HG03378 (cell line): Measurements from ENCODE around the gene TMEM115.
A peak's percentile ranks its signal among the peaks of the same experiment; 100 is the strongest.

Experiments
- ATAC-seq: cut with Tn5 transposase; IDR thresholded peaks from one replicate; pipeline ENCODE4 v1.9.1; 2021; ENCODE audit warnings: mild to moderate bottlenecking, moderate library complexity; ENCODE audit not compliant: unreplicated experiment

Gene TMEM115

DNA sequence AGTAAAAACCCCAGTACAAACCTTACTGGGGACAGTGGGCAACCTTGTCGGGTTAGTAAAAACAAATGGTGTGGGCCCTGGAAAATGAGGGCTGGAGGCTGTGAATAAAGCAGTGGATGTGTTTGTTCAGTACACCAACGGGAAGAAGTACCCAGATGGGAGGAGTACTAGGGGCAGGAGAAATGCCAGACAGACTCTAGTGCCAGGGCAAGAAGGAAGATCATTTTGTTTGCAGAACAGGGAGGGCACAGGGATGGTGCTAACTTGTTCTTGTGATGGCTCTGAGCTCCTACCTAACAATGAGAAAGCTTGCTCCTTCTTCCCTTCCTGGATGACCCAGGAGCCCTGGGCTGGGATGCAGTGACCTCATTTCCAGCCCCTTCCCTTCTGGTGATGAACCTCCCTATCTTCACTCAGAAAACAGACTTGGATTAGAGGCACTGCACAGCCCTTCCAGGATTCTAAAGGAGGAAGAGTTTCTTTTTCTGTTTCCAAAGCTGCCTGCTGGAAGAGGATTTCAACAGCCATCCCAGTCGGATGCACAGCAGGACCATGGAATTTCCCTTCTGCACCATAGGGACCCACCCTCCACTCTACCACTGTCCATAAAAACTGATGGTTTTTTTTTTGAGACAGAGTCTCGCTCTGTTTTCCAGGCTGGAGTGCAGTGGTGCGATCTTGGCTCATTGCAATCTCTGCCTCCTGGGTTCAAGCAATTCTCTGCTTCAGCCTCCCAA is 24.8 kb downstream of the TMEM115 start:
- no peak for ATAC-seq

DNA sequence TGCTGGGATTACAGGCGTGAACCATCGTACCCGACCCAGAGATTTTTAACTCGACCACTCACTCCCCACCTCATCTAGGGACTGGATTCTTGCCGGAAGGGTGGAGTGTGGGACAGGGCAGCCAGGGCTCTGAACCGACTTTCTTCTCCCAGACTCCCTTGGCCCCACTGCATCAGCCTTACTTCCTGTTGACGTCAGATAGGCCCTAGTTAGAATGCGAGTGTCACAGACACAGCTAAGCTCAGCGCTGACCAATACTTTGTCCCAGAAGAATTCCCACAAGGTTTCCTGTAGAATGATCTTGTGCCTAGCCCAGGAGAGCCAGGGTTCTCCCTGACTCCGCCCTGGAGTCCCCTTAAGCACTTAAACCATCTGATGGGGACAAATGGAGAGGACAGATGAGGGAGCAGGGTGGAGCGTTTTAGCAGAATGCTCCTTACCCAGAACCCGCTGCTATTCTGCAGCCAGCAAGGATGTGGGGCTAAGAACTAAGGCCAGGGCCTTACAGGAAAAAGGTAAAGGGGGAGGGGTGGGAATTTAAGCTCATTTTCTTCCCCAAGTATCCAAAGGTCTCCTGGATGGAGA is 25.5 kb downstream of the TMEM115 start:
- no peak for ATAC-seq

DNA sequence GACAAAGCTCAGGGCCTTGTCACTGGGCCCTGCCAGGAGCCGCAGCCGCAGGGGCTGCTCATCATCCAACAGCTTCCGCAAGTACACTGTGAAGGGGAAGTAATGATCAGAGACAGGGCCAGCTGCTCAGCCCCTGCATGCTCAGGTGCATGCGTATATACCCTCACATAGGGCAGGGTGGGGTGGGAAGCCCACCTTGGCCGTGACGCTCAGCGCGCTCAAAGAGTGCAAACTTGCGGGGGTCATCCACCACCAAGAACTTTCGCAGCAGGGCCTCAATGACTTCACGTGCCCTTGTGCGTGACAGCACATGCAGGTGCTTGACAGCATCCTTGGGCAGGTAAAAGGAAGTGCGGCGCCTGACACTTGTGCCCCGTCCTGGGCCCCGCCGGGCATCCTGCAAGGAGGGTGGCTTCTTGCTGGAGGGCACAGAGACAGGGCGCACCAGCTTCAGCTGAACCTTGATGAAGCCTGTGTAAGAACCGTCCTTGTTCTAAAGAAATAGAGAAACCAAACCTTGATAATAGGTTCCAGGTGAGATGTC is 27.9 kb downstream of the TMEM115 start:
- no peak for ATAC-seq

DNA sequence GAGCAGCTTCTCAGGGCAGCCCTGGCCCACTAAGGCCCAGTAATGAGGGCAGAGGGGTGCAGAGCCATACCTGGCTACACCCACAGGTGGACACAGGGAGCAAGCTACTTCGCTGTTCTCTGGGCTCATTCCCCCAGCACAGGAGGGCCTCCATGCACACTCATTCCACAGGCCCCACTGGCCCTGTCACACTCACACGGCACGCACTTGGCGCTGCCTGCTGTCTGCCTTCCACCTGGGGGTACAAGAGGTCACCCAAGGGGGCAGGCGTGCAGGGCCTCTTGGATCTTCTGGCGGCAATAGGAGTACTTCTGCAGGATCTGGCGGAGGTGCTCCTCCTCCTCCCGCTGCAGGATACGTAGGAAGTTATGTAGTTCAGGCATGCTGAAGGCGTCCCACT is 29.0 kb downstream of the TMEM115 start:
- ATAC-seq: no peak

DNA sequence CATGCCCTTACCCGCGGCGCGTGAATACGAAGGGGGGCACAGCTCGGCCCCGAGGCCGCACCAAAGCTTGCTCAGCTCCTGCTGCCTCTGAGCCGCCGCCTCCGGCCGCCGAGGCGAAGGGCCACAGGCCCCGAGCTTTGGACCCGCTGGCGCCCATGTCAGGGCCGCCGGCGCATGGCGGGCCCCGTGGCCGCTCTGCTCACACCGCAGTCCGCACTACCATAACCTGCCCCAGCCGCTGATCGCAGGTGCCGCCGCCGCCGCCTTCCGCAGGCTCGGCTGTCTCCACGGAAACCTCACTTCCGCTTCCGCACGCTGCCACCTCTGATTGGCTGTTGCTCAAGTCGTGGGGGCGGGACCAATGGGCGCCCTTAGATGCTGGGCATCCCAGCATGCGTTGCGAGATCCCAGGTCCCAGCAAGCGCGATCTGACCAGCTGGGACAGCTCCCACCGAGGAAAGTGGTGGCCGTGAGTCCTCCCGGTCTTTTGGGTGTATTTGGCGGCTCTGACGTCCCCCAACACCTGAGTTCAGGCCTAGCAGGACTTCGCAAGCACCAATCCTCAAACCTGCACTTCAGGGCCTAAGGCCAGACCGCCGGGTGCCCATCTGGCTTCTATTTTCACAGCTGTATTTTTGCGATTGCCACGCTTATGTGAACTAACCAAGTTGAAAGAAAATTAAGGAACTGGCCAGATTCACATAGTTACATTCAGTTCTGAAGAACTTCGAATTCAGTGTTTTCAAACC is 31.2 kb downstream of the TMEM115 start, which contains the start of gene TUSC2:
TUSC2 (minus strand) TSS at position 281 of the 749 bp plus-strand sequence; CDS start at position 157, 124 bp downstream.
- peak; percentile 74 for ATAC-seq

DNA sequence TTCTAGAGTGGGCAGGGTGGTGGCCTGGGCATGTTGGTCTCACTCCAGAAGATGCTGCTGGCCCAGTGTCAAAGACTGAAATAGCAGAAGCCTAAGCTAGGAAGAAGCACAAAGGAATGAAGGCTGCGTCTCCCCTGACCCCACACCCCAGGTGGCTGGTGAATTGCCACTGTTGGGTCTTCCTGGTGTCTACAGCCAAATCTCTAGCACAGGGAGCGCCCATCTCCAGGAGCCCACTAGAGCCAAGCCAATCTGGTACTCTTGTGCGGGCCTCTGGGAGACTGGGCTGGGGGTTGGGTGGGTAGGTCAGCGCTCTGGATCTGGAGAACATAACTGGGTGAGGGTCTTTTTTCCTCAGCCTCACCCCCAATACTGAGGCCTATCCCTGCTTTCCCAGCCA is 32.2 kb downstream of the TMEM115 start:
- ATAC-seq: no peak

DNA sequence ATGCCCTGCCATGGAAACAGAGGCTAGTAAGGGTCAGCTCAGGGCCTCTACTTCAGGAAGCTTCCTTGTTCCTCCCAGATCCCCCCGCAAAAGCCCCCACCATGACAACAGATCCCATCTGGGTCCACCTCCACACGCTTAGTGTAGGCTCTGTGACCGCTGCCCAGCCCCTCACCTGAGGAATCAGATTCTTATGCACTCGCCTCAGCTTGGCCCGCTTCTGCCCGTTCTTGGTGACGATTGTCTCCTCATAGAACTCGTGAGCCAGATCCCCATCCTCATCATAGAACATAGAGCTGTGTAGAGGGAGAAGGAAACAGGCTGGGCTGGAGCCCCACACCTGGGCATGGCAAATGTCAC is 33.2 kb downstream of the TMEM115 start:
- ATAC-seq: no peak

DNA sequence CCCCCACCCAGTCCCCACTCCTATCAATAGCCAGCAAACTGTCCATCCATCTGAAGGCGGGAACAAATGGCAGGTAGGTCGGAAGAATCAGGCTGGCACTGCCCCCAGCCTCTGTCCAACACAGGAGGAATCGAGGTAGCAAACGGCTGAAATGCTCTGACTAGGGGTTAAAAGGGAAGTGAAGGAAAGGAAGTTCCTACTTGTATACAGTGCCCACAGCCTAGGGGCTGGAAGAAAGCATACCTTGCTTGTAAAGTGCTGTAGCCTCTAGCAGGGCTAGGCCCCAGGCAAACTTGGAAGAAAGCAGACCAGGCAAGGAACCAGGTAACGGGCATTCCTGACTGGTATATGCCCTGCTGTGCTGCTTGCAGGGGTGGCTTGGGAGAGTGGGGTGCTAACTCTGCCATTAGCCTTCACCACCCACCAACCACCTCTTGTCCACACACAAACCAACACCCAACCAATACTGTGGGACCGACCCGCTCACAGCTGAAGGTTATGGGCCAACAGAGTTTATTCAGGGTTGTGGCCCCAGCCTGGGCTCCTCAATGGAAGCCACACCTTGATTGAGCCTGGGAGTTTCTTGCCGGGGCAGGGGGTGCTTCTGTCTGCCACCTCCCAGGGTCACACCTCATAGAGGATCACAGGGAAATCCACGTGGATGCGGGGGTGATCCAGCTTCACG is 33.7 kb downstream of the TMEM115 start:
- ATAC-seq: no peak

DNA sequence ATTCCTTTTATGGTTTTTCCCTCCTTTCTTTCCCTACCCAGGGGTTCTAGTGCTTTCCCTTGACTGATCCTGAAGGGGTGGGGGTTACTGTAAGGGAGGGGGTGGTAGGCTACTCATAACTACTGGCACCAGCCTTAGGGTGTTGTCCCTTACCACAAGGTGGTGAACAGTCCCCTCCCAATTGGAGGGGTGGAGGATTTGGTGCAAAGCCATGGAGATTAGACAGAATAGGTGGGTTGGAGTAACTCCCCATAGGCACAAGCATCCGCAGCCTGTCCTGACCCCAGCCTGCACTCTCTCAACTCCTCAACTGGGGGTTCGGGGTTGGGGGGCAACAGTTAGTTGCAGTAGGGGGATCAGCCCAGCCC is 34.2 kb downstream of the TMEM115 start:
- no peak for ATAC-seq

DNA sequence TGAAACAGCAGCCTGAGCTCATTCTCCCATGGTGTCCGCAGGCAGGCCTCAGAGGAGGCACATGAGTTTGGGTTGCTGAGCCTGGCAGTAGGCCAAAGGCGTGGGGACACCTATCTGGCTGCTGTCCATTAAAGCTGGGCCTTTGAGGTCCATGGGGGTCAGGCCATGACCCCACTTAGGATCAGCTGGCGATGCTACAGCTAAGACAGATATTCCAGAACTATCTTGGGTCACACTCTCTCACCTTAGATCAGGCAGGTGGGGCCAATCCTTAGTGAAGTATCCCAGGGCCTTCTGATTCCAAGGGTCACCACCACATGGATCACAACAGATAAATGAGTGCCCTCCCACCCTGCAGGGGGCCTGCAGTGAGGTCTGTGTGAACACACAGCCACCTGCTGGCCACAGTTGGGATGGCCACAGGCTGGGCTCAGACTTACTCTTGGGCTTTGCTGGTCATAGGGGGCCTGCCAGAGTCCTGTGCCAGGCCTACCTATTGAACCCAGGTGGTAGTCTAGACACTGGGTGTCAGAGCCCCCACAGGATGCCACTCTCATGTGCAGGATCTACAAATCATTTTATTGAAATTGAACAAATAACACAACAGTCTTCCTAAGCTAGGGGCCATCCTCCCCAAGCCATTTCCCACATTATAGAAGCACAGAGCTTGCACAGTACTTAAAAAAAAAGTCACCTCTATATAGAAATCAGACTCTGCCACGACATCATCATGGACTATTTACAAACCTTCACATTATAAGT is 34.8 kb downstream of the TMEM115 start:
- no peak for ATAC-seq

DNA sequence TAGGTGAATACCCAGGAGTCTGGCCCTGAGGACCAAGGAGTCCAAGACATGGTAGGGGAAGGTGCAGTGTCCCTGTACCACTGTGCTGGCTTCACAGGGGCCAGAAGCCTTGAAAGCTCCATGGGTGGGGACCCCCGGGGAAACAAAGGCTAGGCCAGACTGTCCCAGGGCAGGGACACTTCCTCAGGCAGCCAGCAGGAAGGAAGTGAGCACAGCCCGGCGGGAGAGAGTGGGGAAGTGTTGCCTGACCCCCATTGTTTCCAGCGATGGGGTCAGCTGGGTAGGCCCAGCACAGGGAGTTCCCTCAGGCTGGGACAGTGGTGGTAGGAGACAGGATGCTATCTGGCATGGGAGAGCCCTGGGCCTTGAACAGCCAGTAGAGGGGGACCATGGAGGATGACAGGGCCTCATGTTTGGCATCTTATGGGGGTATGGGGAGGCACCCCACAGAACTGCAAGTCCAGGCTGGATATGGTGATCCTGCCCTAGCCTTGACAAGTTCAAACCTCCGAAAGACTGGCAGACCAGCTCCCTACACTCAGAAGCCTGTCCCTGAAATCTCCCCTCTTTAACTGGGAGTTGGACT is 35.6 kb downstream of the TMEM115 start:
- no peak for ATAC-seq

DNA sequence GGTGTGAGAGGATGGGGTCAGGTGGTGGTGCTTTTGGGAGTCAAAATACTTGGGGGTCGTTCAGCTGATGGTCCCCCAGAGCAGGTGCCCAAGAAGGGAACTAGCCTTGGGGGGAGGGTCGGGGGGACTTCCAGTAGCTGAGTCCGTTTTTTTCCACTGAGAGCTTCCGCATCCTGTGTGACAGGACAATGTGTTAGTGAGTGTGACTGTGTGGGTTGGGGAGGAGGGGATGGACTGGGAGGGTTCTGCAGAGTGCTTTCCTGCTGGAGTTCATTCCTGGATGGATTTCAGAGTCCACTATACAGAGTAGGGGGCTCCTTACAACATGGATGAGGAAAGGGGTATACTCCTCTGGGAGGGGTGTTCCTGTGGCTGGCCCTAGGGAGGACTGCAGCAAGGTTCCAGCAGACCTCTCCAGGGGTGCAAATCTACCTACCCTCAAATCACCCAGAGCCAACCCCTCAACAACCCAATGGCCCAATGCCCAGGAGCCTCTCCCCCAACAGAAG is 36.2 kb downstream of the TMEM115 start:
- no peak for ATAC-seq

DNA sequence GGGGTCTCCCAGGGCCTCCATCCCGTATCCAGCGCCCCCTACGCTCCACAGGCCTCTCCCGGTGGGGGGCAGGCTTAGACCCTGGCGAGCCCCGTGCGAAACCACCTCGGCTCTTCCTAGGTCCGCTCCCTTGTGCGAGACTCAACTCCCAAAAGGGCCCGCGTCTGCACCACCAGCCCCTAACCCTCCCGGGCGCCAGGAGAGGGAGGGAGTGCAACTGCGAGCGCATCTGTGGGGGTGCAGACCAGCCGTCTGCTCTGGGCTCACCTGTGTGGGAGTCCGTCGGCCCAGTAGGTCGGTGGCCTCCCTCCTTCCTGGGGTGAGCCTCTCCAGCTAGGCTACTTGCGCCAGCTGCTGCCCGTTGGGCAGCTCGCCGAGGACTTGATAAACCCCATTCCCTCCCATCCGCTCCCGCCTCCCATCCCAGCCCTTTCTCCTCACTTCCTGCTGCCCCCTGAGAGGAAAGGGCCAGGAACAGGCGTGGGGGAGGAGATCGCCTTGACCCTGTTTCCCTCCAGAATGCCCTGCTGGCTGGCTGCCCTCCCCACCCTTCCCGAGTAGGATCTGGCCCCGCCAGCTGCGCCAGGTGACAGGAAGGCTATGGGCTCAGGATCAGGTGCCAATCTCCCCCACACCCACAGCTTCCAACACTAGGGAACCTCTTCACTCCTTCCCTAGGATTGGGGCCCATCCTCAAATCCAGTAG is 36.8 kb downstream of the TMEM115 start, which contains the start of gene HYAL2:
HYAL2 (minus strand) TSS at position 360 of the 706 bp plus-strand sequence. CDS start 2,256 bp downstream, outside the sequence.
- ATAC-seq: no peak

DNA sequence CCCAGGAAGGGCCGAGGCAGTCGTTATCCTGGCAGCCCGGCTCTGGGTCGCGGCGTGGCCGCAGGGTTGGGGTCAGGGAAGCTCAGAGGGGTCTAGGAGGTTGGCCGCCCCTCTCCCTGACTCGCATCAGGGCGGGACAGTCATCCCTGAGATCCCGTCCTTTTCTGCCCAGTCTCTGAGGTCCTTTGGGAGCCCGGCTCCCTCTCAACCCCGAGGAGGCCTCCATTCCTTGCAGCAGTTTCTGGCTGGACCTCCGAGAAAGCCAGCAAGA is 37.3 kb downstream of the TMEM115 start:
- no peak for ATAC-seq

DNA sequence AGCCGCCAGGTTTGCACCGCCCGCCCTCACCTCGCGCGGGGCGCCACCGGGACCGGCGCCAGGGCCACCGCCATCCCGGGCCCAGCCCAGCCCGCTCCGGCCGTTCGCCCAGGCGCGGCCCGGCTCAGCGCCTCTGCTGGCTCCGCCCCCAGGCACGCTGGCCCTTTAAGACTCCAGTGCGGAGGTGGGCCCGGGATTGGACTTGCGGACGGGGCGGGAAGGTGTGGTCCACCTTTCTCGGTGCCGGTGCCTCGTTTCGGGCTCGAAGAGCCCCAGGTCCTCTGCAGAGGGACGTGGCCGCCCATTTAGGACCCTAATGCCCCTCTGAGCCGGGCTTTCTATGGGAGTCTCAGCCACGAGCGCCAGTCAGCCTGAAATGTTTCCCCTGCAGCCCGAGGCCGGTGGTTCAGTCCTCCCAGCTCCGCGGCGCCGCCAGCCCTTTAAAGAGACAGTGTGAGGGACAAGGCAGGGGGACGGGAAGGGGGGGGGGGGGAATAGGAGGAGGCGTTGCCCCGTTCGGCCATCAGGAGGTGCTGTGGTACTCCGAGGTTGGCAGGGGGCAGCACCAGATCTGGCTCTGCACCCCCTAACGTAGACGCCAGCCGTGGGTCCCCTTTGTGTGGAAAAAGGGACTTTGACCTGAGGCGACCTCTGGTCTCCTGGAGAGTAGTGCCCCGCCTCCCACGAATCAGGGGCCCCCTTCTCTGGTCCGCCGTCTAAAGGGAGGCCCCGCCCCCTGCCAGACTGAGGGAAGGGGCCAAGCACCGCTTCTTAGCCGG is 37.8 kb downstream of the TMEM115 start:
- ATAC-seq: peak; percentile 52

DNA sequence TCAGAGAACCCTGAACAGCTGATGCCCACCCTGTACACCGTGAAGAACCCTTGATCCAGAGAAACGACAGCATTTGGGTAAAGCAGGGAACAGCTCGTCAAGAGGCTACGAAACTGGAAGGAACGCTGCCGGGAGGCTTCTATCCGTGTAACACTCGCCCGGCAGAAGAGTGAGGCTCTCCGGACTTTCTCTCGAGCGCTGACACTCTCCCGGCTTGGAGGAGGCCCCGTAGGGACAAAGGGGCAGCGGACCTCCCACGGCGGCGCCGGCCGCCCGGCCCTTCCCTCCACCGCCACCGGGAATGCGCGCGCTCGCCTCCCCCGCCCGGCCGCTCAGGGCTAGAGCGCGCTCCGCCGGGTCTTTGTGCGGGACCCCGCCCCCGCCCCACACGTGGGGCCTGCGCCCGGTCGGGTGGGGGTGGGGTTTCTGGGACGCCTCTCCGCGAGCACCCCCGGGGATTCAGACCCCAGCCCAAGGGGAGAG is 38.4 kb downstream of the TMEM115 start:
- ATAC-seq: peak; percentile 25

DNA sequence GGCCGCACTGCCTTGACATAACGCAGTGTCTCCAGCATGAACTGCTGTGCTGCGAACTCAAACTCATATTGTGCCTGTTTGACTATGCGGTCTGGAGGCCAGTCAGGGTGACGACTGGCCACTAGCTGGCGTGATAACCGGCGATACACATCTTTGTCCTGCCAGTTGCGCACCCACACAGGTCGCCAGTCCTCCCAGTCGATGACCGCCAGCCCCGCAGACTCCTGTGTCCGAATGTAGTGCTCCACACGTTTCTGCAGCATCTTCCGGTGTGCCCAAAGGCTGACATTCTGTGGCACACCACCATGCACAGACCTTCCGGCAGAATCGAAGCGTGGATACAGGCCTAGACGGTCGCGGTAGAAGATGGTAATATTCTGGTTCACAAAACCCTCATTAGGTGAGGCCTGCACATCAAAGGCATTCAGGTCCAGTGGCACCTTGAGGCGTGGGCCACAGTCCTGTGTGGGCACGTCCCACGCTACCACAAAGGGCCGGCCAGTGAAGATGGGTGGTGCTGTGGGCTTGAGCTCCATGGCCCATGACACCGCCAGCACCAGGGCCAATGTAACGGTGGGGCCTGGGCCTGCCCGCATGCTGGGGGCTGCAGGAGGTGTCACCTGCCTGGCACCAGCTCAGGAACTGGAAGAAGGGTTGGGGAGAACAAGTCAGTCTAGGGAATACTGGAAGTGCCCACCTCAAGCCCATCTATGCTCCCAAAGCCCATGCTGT is 39.3 kb downstream of the TMEM115 start:
- ATAC-seq: no peak
